Immature natural killer cell (primary cell): ENCODE results near the gene KANSL1. TPM values are rescaled to one million over a fixed set of nuclear protein-coding genes. Genes with fewer than 3 reads are reported as not detected.

Experiments used
- DNase-seq, 3 donors: peaks; one replicate each; pipeline ENCODE4 v3.0.0; 2022; ENCODE audit warnings: mixed read lengths in 1 of 3
- H3K27ac Mint-ChIP-seq, 6 donors: one replicate each; pipeline ENCODE4 v1.8.0; 2020; ENCODE audit warnings: mixed read lengths in 6 of 6, mild to moderate bottlenecking in 5 of 6, inconsistent platforms in 4 of 6, moderate library complexity in 3 of 6
- H3K27me3 Mint-ChIP-seq, 3 donors: one replicate each; pipeline ENCODE4 v1.8.0; 2020 to 2021; ENCODE audit warnings: low read depth in 3 of 3, mild to moderate bottlenecking in 3 of 3, mixed read lengths in 3 of 3, moderate library complexity in 3 of 3, inconsistent platforms in 1 of 3
- H3K36me3 Mint-ChIP-seq, 3 donors: one replicate each; pipeline ENCODE4 v1.8.0; 2020; ENCODE audit warnings: mixed read lengths in 3 of 3, inconsistent platforms in 2 of 3, mild to moderate bottlenecking in 2 of 3
- H3K4me1 Mint-ChIP-seq, 2 donors: one replicate each; pipeline ENCODE4 v1.8.0; 2020; ENCODE audit warnings: inconsistent platforms in 2 of 2, mild to moderate bottlenecking in 2 of 2, mixed read lengths in 2 of 2, moderate library complexity in 1 of 2
- H3K4me3 Mint-ChIP-seq, 5 donors: one replicate each; pipeline ENCODE4 v1.8.0; 2020; ENCODE audit warnings: mild to moderate bottlenecking in 5 of 5, mixed read lengths in 5 of 5, inconsistent platforms in 3 of 5, moderate library complexity in 3 of 5
- H3K9me3 Mint-ChIP-seq, 6 donors: one replicate each; pipeline ENCODE4 v1.8.0; 2020; ENCODE audit warnings: mild to moderate bottlenecking in 6 of 6, mixed read lengths in 6 of 6, inconsistent platforms in 4 of 6, moderate library complexity in 3 of 6
- polyA plus RNA-seq, 3 donors: library from polyadenylated mRNA; unstranded; fragments of 300-500 nt; fragmentation: Illumina TruSeq; gene quantifications; one replicate each; pipeline ENCODE4 v1.2.3, GENCODE V29; 2021

KANSL1 gene
- polyA plus RNA-seq, 3 donors from 2014 or later = 3.3 to 21.9 (median 8.6) TPM

GRCh38 chr17:45987706-45988105, 205.5 kb downstream of the KANSL1 start:
- peaks cover 0 to 6% (median 0%) of the 10 kb centered on the region in 3 donors for H3K27me3 Mint-ChIP-seq
- no peaks in the 10 kb centered on the region for H3K36me3 Mint-ChIP-seq
- H3K4me3 Mint-ChIP-seq = no peak overlapping the region
- H3K4me1 Mint-ChIP-seq = no peaks in the 10 kb centered on the region
- H3K9me3 Mint-ChIP-seq = no peaks in the 10 kb centered on the region
- no peak for DNase-seq
- no peak overlapping the region for H3K27ac Mint-ChIP-seq

GRCh38 chr17:45986056-45986455, 207.2 kb downstream of the KANSL1 start:
- Mint-ChIP-seq H3K4me1 (no peaks in the 10 kb centered on the region), H3K27ac (no peak overlapping the region), H3K9me3 (no peaks in the 10 kb centered on the region), H3K36me3 (no peaks in the 10 kb centered on the region), H3K4me3 (no peak overlapping the region), H3K27me3 (peaks cover 0 to 4% (median under 1%) of the 10 kb centered on the region in 3 donors)
- DNase-seq = no peak

- Mint-ChIP-seq H3K9me3 (no peaks in the 10 kb centered on the region), H3K4me3 (no peak overlapping the region), H3K36me3 (no peaks in the 10 kb centered on the region), H3K27ac (no peak overlapping the region), H3K4me1 (no peaks in the 10 kb centered on the region), H3K27me3 (peaks cover 0 to 2% (median 2%) of the 10 kb centered on the region in 3 donors)
- no peak for DNase-seq
Measured at GRCh38 chr17:45985447-45985846, 207.8 kb downstream of the KANSL1 start.

- Mint-ChIP-seq H3K4me1 (no peaks in the 10 kb centered on the region), H3K9me3 (no peaks in the 10 kb centered on the region), H3K27ac (no peak overlapping the region), H3K4me3 (no peak overlapping the region), H3K27me3 (peaks cover 0 to 2% (median 0%) of the 10 kb centered on the region in 3 donors), H3K36me3 (no peaks in the 10 kb centered on the region)
- no peak for DNase-seq
Measured at GRCh38 chr17:45984368-45984767, 208.9 kb downstream of the KANSL1 start.

GRCh38 chr17:45983614-45984310, 209.5 kb downstream of the KANSL1 start:
- Mint-ChIP-seq H3K4me3 (no peak overlapping the region), H3K27ac (no peak overlapping the region), H3K27me3 (peaks cover 0 to 2% (median 0%) of the 10 kb centered on the region in 3 donors), H3K9me3 (no peaks in the 10 kb centered on the region), H3K36me3 (no peaks in the 10 kb centered on the region), H3K4me1 (no peaks in the 10 kb centered on the region)
- no peak for DNase-seq

GRCh38 chr17:45982791-45983613, 210.2 kb downstream of the KANSL1 start:
- no peak for DNase-seq
- Mint-ChIP-seq H3K4me1 (no peaks in the 10 kb centered on the region), H3K27me3 (peaks cover 0 to 2% (median 0%) of the 10 kb centered on the region in 3 donors), H3K27ac (no peak overlapping the region), H3K36me3 (no peaks in the 10 kb centered on the region), H3K9me3 (no peaks in the 10 kb centered on the region), H3K4me3 (no peak overlapping the region)

GRCh38 chr17:45981306-45981705, 211.9 kb downstream of the KANSL1 start:
- Mint-ChIP-seq H3K27ac (no peak overlapping the region), H3K36me3 (no peaks in the 10 kb centered on the region), H3K4me1 (no peaks in the 10 kb centered on the region)

GRCh38 chr17:45980855-45981254, 212.4 kb downstream of the KANSL1 start:
- Mint-ChIP-seq H3K9me3 (no peaks in the 10 kb centered on the region), H3K4me1 (no peaks in the 10 kb centered on the region), H3K4me3 (no peak overlapping the region), H3K27ac (no peak overlapping the region), H3K36me3 (no peaks in the 10 kb centered on the region), H3K27me3 (peaks cover 0 to 2% (median 0%) of the 10 kb centered on the region in 3 donors)
- DNase-seq = no peak

More at GRCh38 chr17:45981306-45981705, 211.9 kb downstream of the KANSL1 start:
- H3K27me3 Mint-ChIP-seq = peaks cover 0 to 2% (median 0%) of the 10 kb centered on the region in 3 donors
- H3K4me3 Mint-ChIP-seq = no peak overlapping the region
- DNase-seq = no peak
- H3K9me3 Mint-ChIP-seq = no peaks in the 10 kb centered on the region

Other genes with a start within 250 kb of the KANSL1 start
- gene STH, start 194.2 kb downstream of the KANSL1 start, polyA plus RNA-seq = not detected
- under 1 TPM; 0.15 to 0.69 (median 0.28) TPM for gene LRRC37A, start 101.7 kb upstream of the KANSL1 start, polyA plus RNA-seq
- gene ARL17B, start 168.3 kb upstream of the KANSL1 start, polyA plus RNA-seq = 10 to 100 TPM; 15.2 to 20.7 (median 17.2) TPM